MM.1S (cell line): ENCODE results near the gene ERGIC3.

ENCODE experiments used
- EZH2 ChIP-seq: fragments of 300-600 bp; sonication (generic); optimal IDR thresholded peaks from 2 replicates; pipeline ENCODE3; 2017; ENCODE audit warnings: low read depth, mild to moderate bottlenecking, antibody characterized with exemption, low read length, mixed read lengths
- EZH2phosphoT487 ChIP-seq: fragments of 300-600 bp; sonication (generic); IDR thresholded peaks from 2 replicates; pipeline ENCODE4 v1.6.1; 2018; ENCODE audit warnings: antibody characterized with exemption, low read length
- TF ChIP-seq, protein P1 (sequence below): fragments of 300-600 bp; sonication (generic); IDR thresholded peaks from 2 replicates; pipeline ENCODE4 v1.5.1; 2016; ENCODE audit warnings: antibody characterized with exemption, low read length, mixed read lengths

- TF ChIP-seq, protein P1, sequence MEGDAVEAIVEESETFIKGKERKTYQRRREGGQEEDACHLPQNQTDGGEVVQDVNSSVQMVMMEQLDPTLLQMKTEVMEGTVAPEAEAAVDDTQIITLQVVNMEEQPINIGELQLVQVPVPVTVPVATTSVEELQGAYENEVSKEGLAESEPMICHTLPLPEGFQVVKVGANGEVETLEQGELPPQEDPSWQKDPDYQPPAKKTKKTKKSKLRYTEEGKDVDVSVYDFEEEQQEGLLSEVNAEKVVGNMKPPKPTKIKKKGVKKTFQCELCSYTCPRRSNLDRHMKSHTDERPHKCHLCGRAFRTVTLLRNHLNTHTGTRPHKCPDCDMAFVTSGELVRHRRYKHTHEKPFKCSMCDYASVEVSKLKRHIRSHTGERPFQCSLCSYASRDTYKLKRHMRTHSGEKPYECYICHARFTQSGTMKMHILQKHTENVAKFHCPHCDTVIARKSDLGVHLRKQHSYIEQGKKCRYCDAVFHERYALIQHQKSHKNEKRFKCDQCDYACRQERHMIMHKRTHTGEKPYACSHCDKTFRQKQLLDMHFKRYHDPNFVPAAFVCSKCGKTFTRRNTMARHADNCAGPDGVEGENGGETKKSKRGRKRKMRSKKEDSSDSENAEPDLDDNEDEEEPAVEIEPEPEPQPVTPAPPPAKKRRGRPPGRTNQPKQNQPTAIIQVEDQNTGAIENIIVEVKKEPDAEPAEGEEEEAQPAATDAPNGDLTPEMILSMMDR: no peak
- no peak for TF ChIP-seq EZH2
- TF ChIP-seq EZH2phosphoT487: no peak
Observed at GRCh38 chr20:35502352-35502751, 39.5 kb upstream of the ERGIC3 start.
